SK-N-SH treated with all-trans-retinoic acid at 6 μM for 48 hours (cell line): ENCODE measurements around the gene PKD2L2.
A peak's percentile ranks its signal among the peaks of the same experiment; 100 is the strongest.

Experiments
- ATAC-seq: fragments of 200-7000 bp; cut with Tn5 transposase; 3 replicates; pipeline ENCODE4 v1.9.1; 2020; ENCODE audit warnings: mild to moderate bottlenecking, moderate library complexity
- ARNTL ChIP-seq: fragments of 450-650 bp; formaldehyde crosslinking; IDR thresholded peaks from 2 replicates; pipeline ENCODE4 v1.5.0; 2020; ENCODE audit warnings: low read depth, mild to moderate bottlenecking, moderate library complexity, borderline replicate concordance
- BACH2 ChIP-seq: fragments of 250-450 bp; sonication (Bioruptor Pico); IDR thresholded peaks from 2 replicates; pipeline ENCODE4 v1.9.0; 2021; ENCODE audit warnings: mild to moderate bottlenecking, borderline replicate concordance
- CSDC2 ChIP-seq: fragments of 250-450 bp; sonication (Bioruptor Pico); IDR thresholded peaks from 2 replicates; pipeline ENCODE4 v1.5.0; 2020; ENCODE audit warnings: mild to moderate bottlenecking, moderate library complexity
- ESRRG ChIP-seq: fragments of 250-450 bp; sonication (Bioruptor Pico); IDR thresholded peaks from 2 replicates; pipeline ENCODE4 v1.6.1; 2021; ENCODE audit warnings: mild to moderate bottlenecking
- GLIS3 ChIP-seq: fragments of 250-450 bp; sonication (Bioruptor Pico); IDR thresholded peaks from 2 replicates; pipeline ENCODE4 v1.5.0; 2020; ENCODE audit warnings: mild to moderate bottlenecking, moderate library complexity
- ISL1 ChIP-seq: fragments of 250-450 bp; sonication (Bioruptor Pico); IDR thresholded peaks from 2 replicates; pipeline ENCODE4 v2.1.2; 2022; ENCODE audit warnings: mild to moderate bottlenecking, moderate library complexity
- OSR1 ChIP-seq: fragments of 250-450 bp; sonication (Bioruptor Pico); IDR thresholded peaks from 2 replicates; pipeline ENCODE4 v1.8.0; 2022; ENCODE audit warnings: moderate library complexity, mild to moderate bottlenecking, inconsistent platforms
- PPARA ChIP-seq: fragments of 250-450 bp; sonication (Bioruptor Pico); IDR thresholded peaks from 2 replicates; pipeline ENCODE4 v1.5.0; 2020; ENCODE audit warnings: mild to moderate bottlenecking, borderline replicate concordance
- RARB ChIP-seq: fragments of 250-450 bp; sonication (Bioruptor Pico); IDR thresholded peaks from 2 replicates; pipeline ENCODE4 v1.8.0; 2021; ENCODE audit warnings: mild to moderate bottlenecking, moderate library complexity
- SNAI2 ChIP-seq: fragments of 250-450 bp; sonication (Bioruptor Pico); IDR thresholded peaks from 2 replicates; pipeline ENCODE4 v1.5.0; 2020; ENCODE audit warnings: mild to moderate bottlenecking, moderate library complexity
- TOX ChIP-seq: fragments of 250-450 bp; sonication (Bioruptor Pico); IDR thresholded peaks from 2 replicates; pipeline ENCODE4 v1.8.0; 2021; ENCODE audit warnings: mild to moderate bottlenecking, moderate library complexity, borderline replicate concordance
- TSHZ2 ChIP-seq: fragments of 250-450 bp; sonication (Bioruptor Pico); IDR thresholded peaks from 2 replicates; pipeline ENCODE4 v1.5.0; 2020; ENCODE audit warnings: mild to moderate bottlenecking, moderate library complexity
- ZC3H10 ChIP-seq: fragments of 250-450 bp; sonication (Bioruptor Pico); IDR thresholded peaks from 2 replicates; pipeline ENCODE4 v1.5.1; 2021; ENCODE audit warnings: mild to moderate bottlenecking, moderate library complexity
- ZNF70 ChIP-seq: fragments of 450-650 bp; formaldehyde crosslinking; IDR thresholded peaks from 2 replicates; pipeline ENCODE4 v1.5.0; 2020; ENCODE audit warnings: mild to moderate bottlenecking, moderate library complexity
- ZNF8 ChIP-seq: fragments of 450-650 bp; formaldehyde crosslinking; IDR thresholded peaks from 2 replicates; pipeline ENCODE4 v1.5.0; 2020; ENCODE audit warnings: mild to moderate bottlenecking, moderate library complexity
- TF ChIP-seq, protein P1 (sequence below): fragments of 250-450 bp; sonication (Bioruptor Pico); IDR thresholded peaks from 2 replicates; pipeline ENCODE4 v1.8.0; 2021; ENCODE audit warnings: low read depth, mild to moderate bottlenecking, moderate library complexity, borderline replicate concordance
- TF ChIP-seq, protein P2 (sequence below): fragments of 250-450 bp; sonication (Bioruptor Pico); IDR thresholded peaks from 2 replicates; pipeline ENCODE4 v1.5.1; 2021; ENCODE audit warnings: mild to moderate bottlenecking, moderate library complexity
- TF ChIP-seq, protein P3 (sequence below): fragments of 250-450 bp; sonication (Bioruptor Pico); IDR thresholded peaks from 2 replicates; pipeline ENCODE4 v1.8.0; 2020; ENCODE audit warnings: mild to moderate bottlenecking, moderate library complexity, borderline replicate concordance
- TF ChIP-seq, protein P4 (sequence below): fragments of 250-450 bp; sonication (Bioruptor Pico); IDR thresholded peaks from 2 replicates; pipeline ENCODE4 v1.5.1; 2020; ENCODE audit warnings: low read depth, mild to moderate bottlenecking, moderate library complexity

PKD2L2 gene

DNA sequence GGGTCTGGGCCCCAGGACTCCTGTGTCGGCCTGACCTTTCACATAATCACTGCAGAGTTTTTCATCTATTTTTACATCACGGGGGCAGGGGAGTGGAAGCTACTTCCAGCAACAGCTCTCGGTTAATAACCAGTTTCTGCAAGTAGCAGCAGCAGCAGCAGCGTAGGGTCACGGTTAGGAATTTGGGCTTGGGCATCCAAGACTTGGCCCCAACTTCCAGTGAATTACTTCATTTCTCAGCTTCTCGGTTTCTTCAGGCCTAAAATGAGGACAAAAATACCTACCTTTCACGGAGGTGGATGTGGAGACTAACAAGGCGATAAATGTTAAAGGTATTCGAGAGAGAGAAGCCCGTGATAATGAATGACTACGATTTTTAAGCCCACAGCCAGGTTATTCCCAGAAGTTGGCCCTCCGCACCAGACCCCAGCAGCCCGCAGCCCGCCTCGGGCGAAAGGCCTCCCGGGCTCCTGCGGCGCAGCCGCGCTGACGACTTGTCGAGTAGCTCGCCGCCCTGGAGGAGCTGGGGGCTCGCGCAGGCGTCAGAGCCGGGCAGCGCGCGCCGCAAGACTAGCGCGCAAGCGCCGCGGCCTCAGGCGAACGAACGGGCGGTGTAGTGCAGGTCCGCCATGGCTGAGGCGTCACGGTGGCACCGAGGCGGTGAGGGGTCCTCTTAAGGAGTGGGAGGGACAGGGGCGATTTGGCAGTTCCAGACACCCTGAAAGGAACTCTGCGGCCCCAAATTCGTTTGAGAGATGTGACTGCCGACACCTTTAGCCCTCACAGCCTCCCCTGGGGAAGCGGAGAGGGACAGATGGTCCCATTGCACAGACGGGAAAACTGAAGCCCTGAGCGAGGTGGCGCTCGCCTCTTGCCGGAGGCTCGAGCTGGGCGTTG is at the start of gene PKD2L2:
Gene PKD2L2 (plus strand): TSS at position 595 of the 897 bp plus-strand sequence. CDS start 35 bp downstream, at position 630.
- peak; percentile 99 for ATAC-seq
- TF ChIP-seq RARB (CRISPR knock-in tag), result no peak
- TF ChIP-seq PPARA (CRISPR knock-in tag), result no peak
- no peak for TF ChIP-seq OSR1 (CRISPR knock-in tag)
- TF ChIP-seq, protein P1, sequence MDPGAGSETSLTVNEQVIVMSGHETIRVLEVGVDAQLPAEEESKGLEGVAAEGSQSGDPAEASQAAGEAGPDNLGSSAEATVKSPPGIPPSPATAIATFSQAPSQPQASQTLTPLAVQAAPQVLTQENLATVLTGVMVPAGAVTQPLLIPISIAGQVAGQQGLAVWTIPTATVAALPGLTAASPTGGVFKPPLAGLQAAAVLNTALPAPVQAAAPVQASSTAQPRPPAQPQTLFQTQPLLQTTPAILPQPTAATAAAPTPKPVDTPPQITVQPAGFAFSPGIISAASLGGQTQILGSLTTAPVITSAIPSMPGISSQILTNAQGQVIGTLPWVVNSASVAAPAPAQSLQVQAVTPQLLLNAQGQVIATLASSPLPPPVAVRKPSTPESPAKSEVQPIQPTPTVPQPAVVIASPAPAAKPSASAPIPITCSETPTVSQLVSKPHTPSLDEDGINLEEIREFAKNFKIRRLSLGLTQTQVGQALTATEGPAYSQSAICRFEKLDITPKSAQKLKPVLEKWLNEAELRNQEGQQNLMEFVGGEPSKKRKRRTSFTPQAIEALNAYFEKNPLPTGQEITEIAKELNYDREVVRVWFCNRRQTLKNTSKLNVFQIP (CRISPR knock-in tag), result no peak
- 0 out of 2 replicates have a peak, but pooled peaks have one; percentile 44 for TF ChIP-seq CSDC2 (CRISPR knock-in tag)

DNA sequence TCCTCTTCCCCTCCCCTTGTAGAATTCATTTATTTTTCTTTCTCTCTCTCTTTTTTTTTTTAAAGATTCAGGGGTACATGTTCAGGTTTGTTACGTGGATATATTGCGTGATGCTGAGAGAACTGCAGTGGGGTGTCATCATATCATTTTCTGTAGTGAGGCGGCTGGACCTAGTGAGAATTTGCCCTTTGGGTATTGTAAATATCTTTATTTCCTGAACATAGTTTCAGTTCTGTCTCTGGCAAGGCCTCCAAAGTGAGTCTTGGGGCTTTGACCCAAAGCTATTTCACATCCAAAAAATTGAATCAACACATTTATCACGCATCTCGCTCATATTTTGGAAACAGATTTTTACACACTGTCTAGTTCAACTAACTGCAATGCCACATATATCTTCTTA is 47.0 kb upstream of the PKD2L2 start:
- TF ChIP-seq CSDC2 (CRISPR knock-in tag), result no peak
- no peak for TF ChIP-seq TOX (CRISPR knock-in tag)
- TF ChIP-seq, protein P2, sequence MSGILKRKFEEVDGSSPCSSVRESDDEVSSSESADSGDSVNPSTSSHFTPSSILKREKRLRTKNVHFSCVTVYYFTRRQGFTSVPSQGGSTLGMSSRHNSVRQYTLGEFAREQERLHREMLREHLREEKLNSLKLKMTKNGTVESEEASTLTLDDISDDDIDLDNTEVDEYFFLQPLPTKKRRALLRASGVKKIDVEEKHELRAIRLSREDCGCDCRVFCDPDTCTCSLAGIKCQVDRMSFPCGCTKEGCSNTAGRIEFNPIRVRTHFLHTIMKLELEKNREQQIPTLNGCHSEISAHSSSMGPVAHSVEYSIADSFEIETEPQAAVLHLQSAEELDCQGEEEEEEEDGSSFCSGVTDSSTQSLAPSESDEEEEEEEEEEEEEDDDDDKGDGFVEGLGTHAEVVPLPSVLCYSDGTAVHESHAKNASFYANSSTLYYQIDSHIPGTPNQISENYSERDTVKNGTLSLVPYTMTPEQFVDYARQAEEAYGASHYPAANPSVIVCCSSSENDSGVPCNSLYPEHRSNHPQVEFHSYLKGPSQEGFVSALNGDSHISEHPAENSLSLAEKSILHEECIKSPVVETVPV (CRISPR knock-in tag), result no peak
- TF ChIP-seq ISL1 (CRISPR knock-in tag), result no peak
- no peak for TF ChIP-seq GLIS3 (CRISPR knock-in tag)
- TF ChIP-seq ESRRG, result no peak
- TF ChIP-seq ZC3H10, result no peak
- no peak for TF ChIP-seq BACH2 (CRISPR knock-in tag)
- TF ChIP-seq TSHZ2 (CRISPR knock-in tag), result no peak
- no peak for TF ChIP-seq ZNF8 (CRISPR knock-in tag)
- no peak for TF ChIP-seq ZNF70
- no peak for TF ChIP-seq PPARA (CRISPR knock-in tag)
- TF ChIP-seq, all 23 proteins: peak for 0
- ATAC-seq, result no peak

GRCh38 chr5:137843676-137844299 is 45.5 kb upstream of the PKD2L2 start:
- TF ChIP-seq, protein P2 (CRISPR knock-in tag), result no peak
- TF ChIP-seq, protein P3, sequence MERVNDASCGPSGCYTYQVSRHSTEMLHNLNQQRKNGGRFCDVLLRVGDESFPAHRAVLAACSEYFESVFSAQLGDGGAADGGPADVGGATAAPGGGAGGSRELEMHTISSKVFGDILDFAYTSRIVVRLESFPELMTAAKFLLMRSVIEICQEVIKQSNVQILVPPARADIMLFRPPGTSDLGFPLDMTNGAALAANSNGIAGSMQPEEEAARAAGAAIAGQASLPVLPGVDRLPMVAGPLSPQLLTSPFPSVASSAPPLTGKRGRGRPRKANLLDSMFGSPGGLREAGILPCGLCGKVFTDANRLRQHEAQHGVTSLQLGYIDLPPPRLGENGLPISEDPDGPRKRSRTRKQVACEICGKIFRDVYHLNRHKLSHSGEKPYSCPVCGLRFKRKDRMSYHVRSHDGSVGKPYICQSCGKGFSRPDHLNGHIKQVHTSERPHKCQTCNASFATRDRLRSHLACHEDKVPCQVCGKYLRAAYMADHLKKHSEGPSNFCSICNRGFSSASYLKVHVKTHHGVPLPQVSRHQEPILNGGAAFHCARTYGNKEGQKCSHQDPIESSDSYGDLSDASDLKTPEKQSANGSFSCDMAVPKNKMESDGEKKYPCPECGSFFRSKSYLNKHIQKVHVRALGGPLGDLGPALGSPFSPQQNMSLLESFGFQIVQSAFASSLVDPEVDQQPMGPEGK (CRISPR knock-in tag), result no peak
- TF ChIP-seq, protein P1 (CRISPR knock-in tag), result no peak
- TF ChIP-seq, protein P4, sequence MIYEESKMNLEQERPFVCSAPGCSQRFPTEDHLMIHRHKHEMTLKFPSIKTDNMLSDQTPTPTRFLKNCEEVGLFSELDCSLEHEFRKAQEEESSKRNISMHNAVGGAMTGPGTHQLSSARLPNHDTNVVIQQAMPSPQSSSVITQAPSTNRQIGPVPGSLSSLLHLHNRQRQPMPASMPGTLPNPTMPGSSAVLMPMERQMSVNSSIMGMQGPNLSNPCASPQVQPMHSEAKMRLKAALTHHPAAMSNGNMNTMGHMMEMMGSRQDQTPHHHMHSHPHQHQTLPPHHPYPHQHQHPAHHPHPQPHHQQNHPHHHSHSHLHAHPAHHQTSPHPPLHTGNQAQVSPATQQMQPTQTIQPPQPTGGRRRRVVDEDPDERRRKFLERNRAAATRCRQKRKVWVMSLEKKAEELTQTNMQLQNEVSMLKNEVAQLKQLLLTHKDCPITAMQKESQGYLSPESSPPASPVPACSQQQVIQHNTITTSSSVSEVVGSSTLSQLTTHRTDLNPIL (CRISPR knock-in tag), result no peak
- TF ChIP-seq ARNTL (no peak), ESRRG (no peak), BACH2 (CRISPR knock-in tag) (no peak), ZNF8 (CRISPR knock-in tag) (no peak), ZNF70 (no peak), SNAI2 (CRISPR knock-in tag) (no peak), RARB (CRISPR knock-in tag) (no peak), CSDC2 (CRISPR knock-in tag) (no peak)
- no peak for ATAC-seq
